CD4-positive, alpha-beta T cell treated with Interleukin-6 for 4 hours (primary cell): ENCODE results near the gene MYADM.

ENCODE experiments used
- DNase-seq: peaks from one replicate; pipeline ENCODE4 v3.0.0-alpha.2; 2020; ENCODE audit warnings: mixed read lengths

Gene MYADM

GRCh38 chr19:53916004-53916403 lies 48.3 kb downstream of the MYADM start:
- DNase-seq = no peak

GRCh38 chr19:53917356-53917755 lies 49.7 kb downstream of the MYADM start:
- no peak for DNase-seq
